ENCODE measurements around the gene ARSB. TPM values are rescaled to one million over a fixed set of nuclear protein-coding genes. Genes with fewer than 3 reads are reported as not detected.
A peak's percentile ranks its signal among the peaks of the same experiment; 100 is the strongest.
"Not testable (repeated sequence)": the region's sequence is repeated elsewhere in the genome, so short reads cannot be mapped to it uniquely, and the experiment has no call there.

The ARSB gene
- total and polyA plus RNA-seq, 2 experiments from 2014 or later = 16.0 to 25.5 TPM

- H3K27me3 ChIP-seq = no peaks in the 10 kb centered on the region
- DNase-seq (ENCODE audit: low read depth in 1 of 2, low spot score in 1 of 2) = no peak
- H3K4me3 ChIP-seq = no peak overlapping the region
- peaks cover 61% of the 10 kb centered on the region for H3K4me1 ChIP-seq (ENCODE audit: low read depth)
- no peaks in the 10 kb centered on the region for H3K36me3 ChIP-seq
- no peaks in the 10 kb centered on the region for H3K9me3 ChIP-seq (ENCODE audit: low read depth)
- H3K27ac ChIP-seq = peak overlapping the region; percentile 85
- no peak for TF ChIP-seq CTCF (IDR thresholded peaks at IDR 0.05; ENCODE audit: low read depth, low read length)
Observed at GRCh38 chr5:78912085-78912771, 72.9 kb downstream of the ARSB start.

GRCh38 chr5:78909224-78909983 lies 75.7 kb downstream of the ARSB start:
- not testable (repeated sequence) for H3K9me3 ChIP-seq (ENCODE audit: low read depth); H3K4me3 ChIP-seq; H3K27me3 ChIP-seq; H3K36me3 ChIP-seq; DNase-seq (ENCODE audit: low read depth in 1 of 2, low spot score in 1 of 2)
- H3K4me1 ChIP-seq (ENCODE audit: low read depth) = peaks cover 43% of the 10 kb centered on the region
- H3K27ac ChIP-seq = peak overlapping the region; percentile 92

GRCh38 chr5:78908173-78909061 lies 76.7 kb downstream of the ARSB start:
- H3K4me3 ChIP-seq = peak overlapping the region; percentile 23

GRCh38 chr5:78907255-78907891 lies 77.7 kb downstream of the ARSB start:
- peak in 1 of 2 donors; percentile 91 for DNase-seq (ENCODE audit: low read depth in 1 of 2, low spot score in 1 of 2)
- no peaks in the 10 kb centered on the region for H3K9me3 ChIP-seq (ENCODE audit: low read depth)
- no peaks in the 10 kb centered on the region for H3K36me3 ChIP-seq
- H3K4me3 ChIP-seq = no peak overlapping the region
- no peak for TF ChIP-seq CTCF (IDR thresholded peaks at IDR 0.05; ENCODE audit: low read depth, low read length)
- no peaks in the 10 kb centered on the region for H3K27me3 ChIP-seq
- peaks cover 38% of the 10 kb centered on the region for H3K4me1 ChIP-seq (ENCODE audit: low read depth)
- peak overlapping the region; percentile 92 for H3K27ac ChIP-seq

More at GRCh38 chr5:78908173-78909061, 76.7 kb downstream of the ARSB start:
- TF ChIP-seq CTCF (IDR thresholded peaks at IDR 0.05; ENCODE audit: low read depth, low read length) = no peak
- no peaks in the 10 kb centered on the region for H3K9me3 ChIP-seq (ENCODE audit: low read depth)
- no peaks in the 10 kb centered on the region for H3K36me3 ChIP-seq
- DNase-seq (ENCODE audit: low read depth in 1 of 2, low spot score in 1 of 2) = peak; percentile 70 to 80
- peak overlapping the region; percentile 92 for H3K27ac ChIP-seq
- H3K4me1 ChIP-seq (ENCODE audit: low read depth) = peaks cover 43% of the 10 kb centered on the region
- no peaks in the 10 kb centered on the region for H3K27me3 ChIP-seq

GRCh38 chr5:78905084-78905938 lies 79.8 kb downstream of the ARSB start:
- DNase-seq (ENCODE audit: low read depth in 1 of 2, low spot score in 1 of 2) = no peak
- Histone ChIP-seq H3K9me3 (ENCODE audit: low read depth) (no peaks in the 10 kb centered on the region), H3K27ac (no peak overlapping the region), H3K27me3 (no peaks in the 10 kb centered on the region), H3K36me3 (no peaks in the 10 kb centered on the region), H3K4me1 (ENCODE audit: low read depth) (peaks cover 30% of the 10 kb centered on the region), H3K4me3 (no peak overlapping the region)
- no peak for TF ChIP-seq CTCF (IDR thresholded peaks at IDR 0.05; ENCODE audit: low read depth, low read length)
